PC-9 (cell line): ENCODE data around the gene TRH. TPM values are rescaled to one million over a fixed set of nuclear protein-coding genes. Genes with fewer than 3 reads are reported as not detected.

ENCODE experiments used
- BruUV-seq: library from RNA; stranded (reverse); fragments of 400-500 nt; replicated peaks from 2 replicates; lab custom pipeline; 2021; lab: Mats Ljungman, UMichigan
- CTCF ChIA-PET: fragments of 300-600 bp; sonication (Branson Sonifier 250); formaldehyde crosslinking; loops from one replicate; lab custom pipeline; 2022; ENCODE audit warnings: antibody characterized with exemption; lab: Charles Lee
- POLR2A ChIA-PET: fragments of 300-600 bp; sonication (Branson Sonifier 250); formaldehyde crosslinking; loops from one replicate; lab custom pipeline; 2022; ENCODE audit warnings: antibody characterized with exemption; ENCODE audit not compliant: unreplicated experiment; lab: Charles Lee
- DNase-seq, 2 experiments: peaks; one replicate each; pipeline versions ENCODE4 v3.0.0 to v3.0.0-alpha.2; 2015 to 2022; ENCODE audit warnings: mixed read lengths in 1 of 2
- H2AFZ ChIP-seq: fragments of 200-600 bp; sonication (generic); 2 replicates; pipeline ENCODE4 v1.8.1; 2017; ENCODE audit warnings: antibody characterized with exemption
- H3F3A ChIP-seq: fragments of 200-600 bp; sonication (generic); 2 replicates; pipeline ENCODE4 v1.8.1; 2017; ENCODE audit warnings: antibody characterized with exemption, mild to moderate bottlenecking, low read depth; ENCODE audit not compliant: insufficient read depth
- H3K27ac ChIP-seq: fragments of 200-600 bp; sonication (generic); 2 replicates; pipeline ENCODE4 v1.6.1; 2016; ENCODE audit warnings: mixed run types
- H3K27me3 ChIP-seq: fragments of 200-600 bp; sonication (generic); 2 replicates; pipeline ENCODE4 v1.6.1; 2016; ENCODE audit warnings: low read depth, mixed run types; ENCODE audit not compliant: insufficient read depth
- H3K36me3 ChIP-seq: fragments of 200-600 bp; sonication (generic); 2 replicates; pipeline ENCODE4 v1.6.1; 2016; ENCODE audit warnings: low read depth, mixed run types
- H3K4me1 ChIP-seq: fragments of 200-600 bp; sonication (generic); replicated peaks from 2 replicates; pipeline ENCODE4 v1.6.1; 2016; ENCODE audit warnings: mixed run types; ENCODE audit not compliant: insufficient read depth
- H3K4me2 ChIP-seq: fragments of 200-600 bp; sonication (generic); 2 replicates; pipeline ENCODE4 v1.6.1; 2017; ENCODE audit warnings: mixed run types
- H3K4me3 ChIP-seq: fragments of 200-600 bp; sonication (generic); 2 replicates; pipeline ENCODE4 v1.6.1; 2016; ENCODE audit warnings: mixed run types
- H3K79me2 ChIP-seq: fragments of 200-600 bp; sonication (generic); 2 replicates; pipeline ENCODE4 v1.6.1; 2017; ENCODE audit warnings: low read depth, mixed run types
- H3K9me2 ChIP-seq: fragments of 200-600 bp; sonication (generic); 2 replicates; pipeline ENCODE4 v1.8.1; 2017; ENCODE audit warnings: mild to moderate bottlenecking; ENCODE audit not compliant: insufficient read depth
- H3K9me3 ChIP-seq: fragments of 200-600 bp; sonication (generic); 2 replicates; pipeline ENCODE4 v1.8.1; 2016; ENCODE audit warnings: low read depth; ENCODE audit not compliant: insufficient read depth
- H4K20me1 ChIP-seq: fragments of 200-600 bp; sonication (generic); 2 replicates; pipeline ENCODE4 v1.8.1; 2017; ENCODE audit not compliant: insufficient read depth
- EZH2 ChIP-seq: fragments of 200-600 bp; sonication (generic); IDR thresholded peaks from 2 replicates; pipeline ENCODE4 v1.8.0; 2017; ENCODE audit warnings: antibody characterized with exemption, low read depth
- intact Hi-C: fragments of 100-400 bp; cut with micrococcal nuclease; formaldehyde crosslinking; loops from one replicate; pipeline ENCODE4 v1.10.0; 2022; ENCODE audit not compliant: unreplicated experiment
- total RNA-seq: library from RNA; stranded (reverse); gene quantifications from 2 replicates; pipeline ENCODE4 v1.2.3, GENCODE V29; 2021
- TF ChIP-seq, protein P1 (sequence below): fragments of 200-600 bp; sonication (generic); conservative IDR thresholded peaks from 2 replicates; pipeline ENCODE4 v1.6.1; 2017; ENCODE audit warnings: mixed run types, antibody characterized with exemption, mild to moderate bottlenecking, moderate library complexity

TRH gene
- total RNA-seq, 1 experiment from 2014 or later = not detected

DNA sequence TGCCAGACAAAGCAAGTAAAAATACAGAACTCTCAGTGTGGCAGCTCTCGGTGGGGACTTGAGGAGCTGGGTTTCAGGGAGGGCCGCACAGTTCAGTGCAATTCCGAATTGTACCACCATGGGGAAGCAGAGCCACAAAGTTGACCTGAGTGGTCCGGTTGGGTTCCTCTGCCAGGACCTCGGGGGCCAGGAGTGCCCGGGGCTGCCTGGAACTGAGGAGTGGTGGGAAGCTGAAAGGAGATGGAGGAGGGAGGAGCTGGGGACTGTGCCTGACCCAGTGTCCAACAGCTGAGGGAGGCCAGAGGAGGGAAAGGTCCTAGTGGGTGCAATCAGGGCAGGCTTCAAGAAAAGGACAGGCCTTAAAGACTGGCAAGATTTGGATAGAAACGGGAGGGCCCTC, 32.2 kb upstream of the TRH start:
- Histone ChIP-seq H3K4me1 (no peaks in the 10 kb centered on the region), H3K9me3 (peaks cover 4% of the 10 kb centered on the region; the same call in 1 of the 2 replicates), H3K4me3 (no peak overlapping the region), H3K4me2 (no peak overlapping the region), H3K36me3 (no peaks in the 10 kb centered on the region), H3K79me2 (no peaks in the 10 kb centered on the region), H3K27me3 (peaks cover 15% of the 10 kb centered on the region; the same call in 1 of the 2 replicates), H3K27ac (no peak overlapping the region), H2AFZ (no peak overlapping the region), H3K9me2 (no peaks in the 10 kb centered on the region), H3F3A (no peaks in the 10 kb centered on the region), H4K20me1 (no peaks in the 10 kb centered on the region)
- TF ChIP-seq, protein P1, sequence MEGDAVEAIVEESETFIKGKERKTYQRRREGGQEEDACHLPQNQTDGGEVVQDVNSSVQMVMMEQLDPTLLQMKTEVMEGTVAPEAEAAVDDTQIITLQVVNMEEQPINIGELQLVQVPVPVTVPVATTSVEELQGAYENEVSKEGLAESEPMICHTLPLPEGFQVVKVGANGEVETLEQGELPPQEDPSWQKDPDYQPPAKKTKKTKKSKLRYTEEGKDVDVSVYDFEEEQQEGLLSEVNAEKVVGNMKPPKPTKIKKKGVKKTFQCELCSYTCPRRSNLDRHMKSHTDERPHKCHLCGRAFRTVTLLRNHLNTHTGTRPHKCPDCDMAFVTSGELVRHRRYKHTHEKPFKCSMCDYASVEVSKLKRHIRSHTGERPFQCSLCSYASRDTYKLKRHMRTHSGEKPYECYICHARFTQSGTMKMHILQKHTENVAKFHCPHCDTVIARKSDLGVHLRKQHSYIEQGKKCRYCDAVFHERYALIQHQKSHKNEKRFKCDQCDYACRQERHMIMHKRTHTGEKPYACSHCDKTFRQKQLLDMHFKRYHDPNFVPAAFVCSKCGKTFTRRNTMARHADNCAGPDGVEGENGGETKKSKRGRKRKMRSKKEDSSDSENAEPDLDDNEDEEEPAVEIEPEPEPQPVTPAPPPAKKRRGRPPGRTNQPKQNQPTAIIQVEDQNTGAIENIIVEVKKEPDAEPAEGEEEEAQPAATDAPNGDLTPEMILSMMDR = peak; percentile 88
- TF ChIP-seq EZH2 = no peak
- DNase-seq = peak in 1 of 2 experiments; percentile 70
- no TSS peak for BruUV-seq
- ChIA-PET POLR2A (no interaction called here), CTCF (interaction anchor here (0.6 to 1.5 kb wide), 9 partner anchors 61 to 1525 kb away, joined by 3 to 13 read pairs (median 5); no protein-coding TSS in a partner anchor)
- intact Hi-C loops = loop anchor here (1.0 to 10.0 kb wide), 5 partner anchors 61 to 595 kb away; no protein-coding TSS in a partner anchor

DNA sequence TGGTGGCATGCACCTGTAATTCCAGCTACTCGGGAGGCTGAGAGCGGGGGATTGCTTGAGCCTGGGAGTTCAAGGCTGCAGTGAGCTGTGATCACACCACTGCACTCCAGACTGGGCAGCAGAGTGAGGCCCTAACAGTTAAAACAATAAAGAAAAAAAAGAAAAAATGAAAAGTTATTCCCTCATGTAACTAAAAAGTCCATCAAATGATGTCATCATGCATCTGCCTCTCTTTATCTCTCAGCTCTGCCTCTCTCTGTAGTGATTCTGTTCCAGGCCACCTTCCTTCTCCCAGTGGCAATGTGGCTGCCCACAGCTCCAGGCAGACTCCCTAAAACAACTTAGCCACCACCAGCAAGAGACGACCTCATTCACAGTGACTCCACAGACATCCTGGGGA, 31.5 kb upstream of the TRH start:
- Histone ChIP-seq H3F3A (no peaks in the 10 kb centered on the region), H3K27me3 (peaks cover 15% of the 10 kb centered on the region; the same call in 1 of the 2 replicates), H3K36me3 (no peaks in the 10 kb centered on the region), H3K4me2 (no peak overlapping the region), H4K20me1 (no peaks in the 10 kb centered on the region), H3K4me1 (no peaks in the 10 kb centered on the region), H3K79me2 (no peaks in the 10 kb centered on the region), H3K9me3 (peaks cover 5% of the 10 kb centered on the region; the same call in 1 of the 2 replicates), H3K9me2 (no peaks in the 10 kb centered on the region), H3K27ac (no peak overlapping the region), H2AFZ (no peak overlapping the region), H3K4me3 (no peak overlapping the region)
- TF ChIP-seq, protein P1 = no peak
- no peak for TF ChIP-seq EZH2
- CTCF ChIA-PET = interaction anchor here (0.6 to 1.5 kb wide), 7 partner anchors 60 to 1524 kb away, joined by 3 to 13 read pairs (median 5); no protein-coding TSS in a partner anchor
- POLR2A ChIA-PET = interaction anchor here (0.6 kb wide), 1 partner anchor 153 kb away, joined by 7 read pairs; no protein-coding TSS in a partner anchor
- no TSS peak for BruUV-seq
- intact Hi-C loops = loop anchor here (2.0 to 10.0 kb wide), 4 partner anchors 60 to 594 kb away; no protein-coding TSS in a partner anchor
- no peak for DNase-seq

DNA sequence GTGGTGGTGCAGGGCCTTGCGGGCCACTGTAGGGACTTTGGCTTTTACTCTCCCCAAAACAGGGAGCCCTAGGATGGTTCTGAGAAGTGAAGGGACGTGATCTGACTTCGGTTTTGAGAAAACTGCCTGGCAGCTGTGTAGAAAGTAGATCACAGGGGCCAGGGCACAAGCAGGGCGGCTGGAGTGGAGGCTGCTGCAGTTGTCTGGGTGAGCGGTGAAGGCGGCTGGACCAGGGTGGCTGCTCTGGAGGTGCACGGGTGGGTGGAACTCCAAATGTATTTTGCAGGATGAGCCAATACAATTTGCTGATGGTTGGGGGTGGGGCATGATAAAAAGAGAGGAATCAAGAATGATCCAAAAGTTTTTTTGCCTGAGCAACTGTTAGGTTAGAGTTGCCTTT, 29.8 kb upstream of the TRH start:
- Histone ChIP-seq H3K4me2 (no peak overlapping the region), H3K9me2 (no peaks in the 10 kb centered on the region), H3F3A (no peaks in the 10 kb centered on the region), H3K9me3 (peaks cover 5% of the 10 kb centered on the region; the same call in 1 of the 2 replicates), H3K36me3 (no peaks in the 10 kb centered on the region), H3K4me1 (no peaks in the 10 kb centered on the region), H3K27ac (no peak overlapping the region), H4K20me1 (no peaks in the 10 kb centered on the region), H3K79me2 (no peaks in the 10 kb centered on the region), H3K27me3 (peaks cover 21% of the 10 kb centered on the region; the same call in 1 of the 2 replicates), H3K4me3 (no peak overlapping the region), H2AFZ (no peak overlapping the region)
- no TSS peak for BruUV-seq
- CTCF ChIA-PET = interaction anchor here (0.5 kb wide), 1 partner anchor 37 kb away, joined by 4 read pairs; no protein-coding TSS in a partner anchor
- DNase-seq = no peak
- POLR2A ChIA-PET = no interaction called here
- intact Hi-C loops = loop anchor here (5.0 to 10.0 kb wide), 2 partner anchors 300 to 593 kb away; no protein-coding TSS in a partner anchor
- TF ChIP-seq, protein P1 = no peak
- no peak for TF ChIP-seq EZH2
